ENCODE results near the gene RGSL1. TPM values are rescaled to one million over a fixed set of nuclear protein-coding genes. Genes with fewer than 3 reads are reported as not detected.

Gene RGSL1
- total and polyA plus RNA-seq, 7 donors: not detected

DNA sequence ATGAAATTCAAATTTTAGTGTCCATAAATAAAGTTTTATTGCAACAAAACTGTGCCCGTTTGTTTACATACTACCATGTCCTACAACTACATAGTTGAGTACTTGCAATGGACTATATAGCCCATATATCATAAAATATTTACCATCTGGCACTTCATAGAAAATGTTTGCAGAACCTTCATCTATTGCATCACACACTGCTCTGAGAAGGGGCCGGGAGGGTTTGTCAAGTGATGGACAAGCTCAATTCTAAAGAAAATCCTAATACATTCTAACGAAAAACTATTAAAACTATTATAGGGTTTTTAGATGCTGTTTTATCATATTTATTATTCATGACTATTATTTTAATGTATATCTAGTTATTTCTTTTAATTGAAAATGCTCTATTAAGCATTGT is 35.9 kb downstream of the RGSL1 start:
- Histone ChIP-seq H3K4me1 (no peaks in the 10 kb centered on the region), H3K9me3 (no peaks in the 10 kb centered on the region), H3K4me3 (no peak overlapping the region), H3K27ac (no peak overlapping the region), H3K27me3 (ENCODE audit: insufficient read depth in 3 of 3, low read length in 2 of 3) (no peaks in the 10 kb centered on the region), H3K36me3 (ENCODE audit: insufficient read depth in 1 of 2, low read depth in 1 of 2) (no peaks in the 10 kb centered on the region)
- intact Hi-C loops (cut with DNase I): no loop called here
- DNase-seq (no peak), ATAC-seq (no peak)
- WGBS, 3 donors: 80 to 90% (median 81%) methylated on average over 3 of the region's 3 CpGs
- TF ChIP-seq, protein P1, sequence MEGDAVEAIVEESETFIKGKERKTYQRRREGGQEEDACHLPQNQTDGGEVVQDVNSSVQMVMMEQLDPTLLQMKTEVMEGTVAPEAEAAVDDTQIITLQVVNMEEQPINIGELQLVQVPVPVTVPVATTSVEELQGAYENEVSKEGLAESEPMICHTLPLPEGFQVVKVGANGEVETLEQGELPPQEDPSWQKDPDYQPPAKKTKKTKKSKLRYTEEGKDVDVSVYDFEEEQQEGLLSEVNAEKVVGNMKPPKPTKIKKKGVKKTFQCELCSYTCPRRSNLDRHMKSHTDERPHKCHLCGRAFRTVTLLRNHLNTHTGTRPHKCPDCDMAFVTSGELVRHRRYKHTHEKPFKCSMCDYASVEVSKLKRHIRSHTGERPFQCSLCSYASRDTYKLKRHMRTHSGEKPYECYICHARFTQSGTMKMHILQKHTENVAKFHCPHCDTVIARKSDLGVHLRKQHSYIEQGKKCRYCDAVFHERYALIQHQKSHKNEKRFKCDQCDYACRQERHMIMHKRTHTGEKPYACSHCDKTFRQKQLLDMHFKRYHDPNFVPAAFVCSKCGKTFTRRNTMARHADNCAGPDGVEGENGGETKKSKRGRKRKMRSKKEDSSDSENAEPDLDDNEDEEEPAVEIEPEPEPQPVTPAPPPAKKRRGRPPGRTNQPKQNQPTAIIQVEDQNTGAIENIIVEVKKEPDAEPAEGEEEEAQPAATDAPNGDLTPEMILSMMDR (IDR thresholded peaks at IDR 0.05): no peak

DNA sequence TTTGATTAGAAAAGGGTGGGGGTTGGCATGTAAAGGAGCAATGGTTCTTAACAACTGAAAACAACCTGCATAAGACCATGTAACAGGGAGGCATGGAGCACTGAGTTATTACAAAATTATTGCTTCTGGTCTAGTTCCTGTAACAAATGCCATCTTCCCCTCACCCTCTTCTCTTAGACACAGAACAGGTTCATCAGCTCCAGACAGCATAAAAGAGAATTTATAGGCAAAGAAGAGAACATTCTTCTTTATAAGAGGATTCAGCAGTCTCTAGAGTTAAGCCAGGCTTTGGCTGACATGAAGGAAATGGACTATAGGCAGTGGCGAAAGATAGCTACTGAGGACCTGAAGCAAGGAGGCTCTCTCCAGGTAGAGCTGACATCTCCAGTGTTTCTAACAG is 38.9 kb downstream of the RGSL1 start:
- 91 to 93% (median 91%) methylated on average over 1 of the region's 1 CpG for WGBS, 3 donors
- no peak for ATAC-seq
- TF ChIP-seq, protein P1 (IDR thresholded peaks at IDR 0.05): no peak
- no peaks in the 10 kb centered on the region for H3K36me3 ChIP-seq (ENCODE audit: insufficient read depth in 1 of 2, low read depth in 1 of 2)
- no peak for DNase-seq
- H3K27ac ChIP-seq: no peak overlapping the region
- intact Hi-C loops (cut with DNase I): no loop called here
- H3K4me3 ChIP-seq: no peak overlapping the region
- no peaks in the 10 kb centered on the region for H3K9me3 ChIP-seq
- no peaks in the 10 kb centered on the region for H3K4me1 ChIP-seq
- no peaks in the 10 kb centered on the region for H3K27me3 ChIP-seq (ENCODE audit: insufficient read depth in 3 of 3, low read length in 2 of 3)

DNA sequence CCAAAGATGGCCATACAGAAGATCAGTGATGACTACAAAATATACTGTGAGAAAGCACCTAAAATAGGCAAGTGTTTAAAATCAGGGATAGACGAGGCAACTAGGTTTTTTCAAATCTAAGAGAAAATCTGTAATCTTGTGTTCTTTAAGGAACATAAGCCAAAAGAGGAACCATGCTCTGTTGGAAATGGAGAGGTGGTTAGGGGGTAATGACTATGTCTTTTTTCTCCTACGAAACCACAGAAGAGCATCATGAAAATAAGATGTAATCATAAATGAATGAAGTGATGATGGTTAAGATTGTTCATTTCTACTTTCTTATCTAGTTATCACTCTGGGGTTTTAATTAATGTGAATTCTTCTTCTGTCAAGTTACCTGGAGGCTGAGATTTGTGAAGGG is 43.1 kb downstream of the RGSL1 start:
- no peak for DNase-seq
- Histone ChIP-seq H3K4me1 (no peaks in the 10 kb centered on the region), H3K4me3 (no peak overlapping the region), H3K27ac (no peak overlapping the region), H3K36me3 (ENCODE audit: insufficient read depth in 1 of 2, low read depth in 1 of 2) (no peaks in the 10 kb centered on the region), H3K27me3 (ENCODE audit: insufficient read depth in 3 of 3, low read length in 2 of 3) (no peaks in the 10 kb centered on the region), H3K9me3 (no peaks in the 10 kb centered on the region)
- intact Hi-C loops (cut with DNase I): no loop called here
- WGBS, 3 donors: 79 to 90% (median 82%) methylated on average over 2 of the region's 2 CpGs
- TF ChIP-seq, protein P1 (IDR thresholded peaks at IDR 0.05): no peak
- no peak for ATAC-seq

DNA sequence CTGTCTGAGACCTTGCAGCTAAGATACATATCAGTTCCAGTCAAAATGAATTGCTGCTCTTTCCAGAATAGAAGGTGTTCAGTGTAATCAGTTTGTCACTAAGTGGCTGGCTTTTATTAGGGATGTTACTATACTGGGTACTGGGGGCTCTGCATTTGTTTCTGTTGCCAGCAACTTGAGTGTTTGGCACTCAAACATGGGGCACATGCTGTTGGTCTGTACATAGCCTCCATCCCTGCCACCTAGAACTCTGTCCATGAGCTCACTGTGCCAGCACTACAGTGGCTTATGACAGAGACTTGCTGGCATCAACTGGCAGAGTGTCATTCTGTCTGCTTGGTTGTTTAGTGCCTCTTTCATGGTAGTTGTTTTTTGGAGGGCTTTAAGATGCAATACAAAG is 45.1 kb downstream of the RGSL1 start:
- DNase-seq (no peak), ATAC-seq (no peak)
- Histone ChIP-seq H3K4me3 (no peak overlapping the region), H3K27me3 (ENCODE audit: insufficient read depth in 3 of 3, low read length in 2 of 3) (no peaks in the 10 kb centered on the region), H3K9me3 (no peaks in the 10 kb centered on the region), H3K36me3 (ENCODE audit: insufficient read depth in 1 of 2, low read depth in 1 of 2) (no peaks in the 10 kb centered on the region), H3K4me1 (no peaks in the 10 kb centered on the region), H3K27ac (no peak overlapping the region)
- TF ChIP-seq, protein P1 (IDR thresholded peaks at IDR 0.05): no peak
- intact Hi-C loops (cut with DNase I): no loop called here

DNA sequence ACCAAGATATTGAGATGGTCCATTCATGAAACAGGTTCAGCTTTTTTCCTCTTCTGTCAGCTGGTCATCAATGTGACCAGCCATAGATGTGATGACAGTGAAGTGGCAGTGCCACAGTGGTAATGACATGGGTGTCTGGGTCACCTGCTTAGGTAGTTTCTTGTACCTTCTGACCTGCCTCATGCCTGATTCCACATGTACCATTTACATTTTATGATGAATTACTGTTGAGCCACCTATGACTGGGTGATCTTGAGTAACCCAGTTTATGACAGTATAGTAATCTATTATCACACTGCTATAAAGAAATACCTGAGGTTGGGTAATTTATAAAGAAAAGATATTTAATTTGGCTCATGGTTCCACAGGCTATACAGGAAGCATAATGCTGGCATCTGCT is 45.7 kb downstream of the RGSL1 start:
- no peaks in the 10 kb centered on the region for H3K36me3 ChIP-seq (ENCODE audit: insufficient read depth in 1 of 2, low read depth in 1 of 2)
- intact Hi-C loops (cut with DNase I): no loop called here
- ATAC-seq: no peak
- no peak overlapping the region for H3K27ac ChIP-seq
- H3K9me3 ChIP-seq: no peaks in the 10 kb centered on the region
- no peak overlapping the region for H3K4me3 ChIP-seq
- no peaks in the 10 kb centered on the region for H3K4me1 ChIP-seq
- H3K27me3 ChIP-seq (ENCODE audit: insufficient read depth in 3 of 3, low read length in 2 of 3): no peaks in the 10 kb centered on the region
- no peak for DNase-seq
- TF ChIP-seq, protein P1 (IDR thresholded peaks at IDR 0.05): no peak
